Thyroid gland (tissue), 4 donors: ENCODE results near the gene ITM2C. TPM values are rescaled to one million over a fixed set of nuclear protein-coding genes. Genes with fewer than 3 reads are reported as not detected.

Source experiments
- DNase-seq, 2 donors: peaks; one replicate each; pipeline ENCODE4 v3.0.0-alpha.2; 2019
- H3K27ac ChIP-seq, 3 donors: fragments of 200-600 bp; sonication (generic); 1 replicate in 2 of 3; 2 replicates in 1 of 3; pipeline ENCODE4 v1.5.1; 2016 to 2019; ENCODE audit warnings: mild to moderate bottlenecking in 1 of 3, moderate library complexity in 1 of 3
- H3K27me3 ChIP-seq: fragments of 200-600 bp; sonication (generic); one replicate; pipeline ENCODE4 v1.5.1; 2019
- H3K36me3 ChIP-seq, 2 donors: fragments of 200-600 bp; sonication (generic); one replicate each; pipeline ENCODE4 v1.5.1; 2016 to 2019
- H3K4me1 ChIP-seq, 2 donors: fragments of 200-600 bp; sonication (generic); one replicate each; pipeline ENCODE4 v1.5.1; 2017 to 2019
- H3K4me3 ChIP-seq, 3 donors: fragments of 200-600 bp; sonication (generic); replicated peaks in 1 of 3; 1 replicate in 2 of 3; 2 replicates in 1 of 3; pipeline ENCODE4 v1.5.1; 2016; ENCODE audit warnings: mild to moderate bottlenecking in 1 of 3
- H3K9me3 ChIP-seq: fragments of 200-600 bp; sonication (generic); one replicate; pipeline ENCODE4 v1.5.1; 2017
- POLR2A ChIP-seq, 2 donors: fragments of 450-650 bp; IDR thresholded peaks; one replicate each; pipeline ENCODE4 v1.6.1; 2017; ENCODE audit warnings: antibody characterized with exemption in 2 of 2, mild to moderate bottlenecking in 2 of 2, moderate library complexity in 1 of 2
- whole genome bisulfite sequencing, 2 donors: methylation state at CpG; one replicate each; pipeline ENCODE4 v1.1.5; 2017; 5-methylcytosine and 5-hydroxymethylcytosine counted together
- intact Hi-C: fragments of 100-400 bp; cut with DNase I; formaldehyde crosslinking; loops from one replicate; pipeline ENCODE4 v1.15.1; 2023
- total RNA-seq, 4 donors: library from RNA; depleted of rRNA; stranded (reverse); fragments of >200 nt; gene quantifications; one replicate each; pipeline ENCODE4 v1.2.3, GENCODE V29; 2016
- TF ChIP-seq, protein P1 (sequence below), 6 experiments: fragments of 200-600 bp in 3 of 6; fragments of 450-650 bp in 3 of 6; sonication (generic) in 3 of 6; IDR thresholded peaks; one replicate each; pipeline ENCODE4 v1.5.1; 2016 to 2019; ENCODE audit warnings: antibody characterized with exemption in 6 of 6, mild to moderate bottlenecking in 2 of 6, inconsistent platforms in 1 of 6, moderate library complexity in 1 of 6

ITM2C gene
- total RNA-seq, 4 donors from 2014 or later = 29.2 to 54.0 (median 45.4) TPM

DNA sequence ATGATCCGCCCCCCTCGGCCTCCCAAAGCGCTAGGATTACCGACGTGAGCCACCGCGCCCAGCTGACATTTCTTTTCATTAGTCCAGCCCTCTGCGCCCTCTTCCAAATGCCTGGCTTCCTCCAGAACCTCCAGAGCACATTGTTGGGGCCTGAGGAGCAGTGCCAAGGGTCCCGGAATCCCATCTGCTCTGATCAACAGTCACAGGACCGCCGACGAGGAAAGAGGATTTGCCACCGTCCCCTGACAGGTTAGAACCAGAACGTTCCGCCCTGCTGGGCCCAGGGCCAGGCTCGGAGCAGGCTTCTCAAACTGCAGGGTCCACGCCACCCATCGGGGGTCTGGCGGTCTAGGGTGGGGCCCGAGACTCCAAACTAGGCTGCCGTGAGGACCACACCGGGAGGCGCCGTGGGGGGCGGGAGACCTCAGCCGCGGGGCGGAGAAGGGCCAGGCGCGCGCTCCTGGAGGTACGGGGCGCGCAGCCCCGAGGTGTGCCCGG is 36.9 kb upstream of the ITM2C start:
- TF ChIP-seq, protein P1, sequence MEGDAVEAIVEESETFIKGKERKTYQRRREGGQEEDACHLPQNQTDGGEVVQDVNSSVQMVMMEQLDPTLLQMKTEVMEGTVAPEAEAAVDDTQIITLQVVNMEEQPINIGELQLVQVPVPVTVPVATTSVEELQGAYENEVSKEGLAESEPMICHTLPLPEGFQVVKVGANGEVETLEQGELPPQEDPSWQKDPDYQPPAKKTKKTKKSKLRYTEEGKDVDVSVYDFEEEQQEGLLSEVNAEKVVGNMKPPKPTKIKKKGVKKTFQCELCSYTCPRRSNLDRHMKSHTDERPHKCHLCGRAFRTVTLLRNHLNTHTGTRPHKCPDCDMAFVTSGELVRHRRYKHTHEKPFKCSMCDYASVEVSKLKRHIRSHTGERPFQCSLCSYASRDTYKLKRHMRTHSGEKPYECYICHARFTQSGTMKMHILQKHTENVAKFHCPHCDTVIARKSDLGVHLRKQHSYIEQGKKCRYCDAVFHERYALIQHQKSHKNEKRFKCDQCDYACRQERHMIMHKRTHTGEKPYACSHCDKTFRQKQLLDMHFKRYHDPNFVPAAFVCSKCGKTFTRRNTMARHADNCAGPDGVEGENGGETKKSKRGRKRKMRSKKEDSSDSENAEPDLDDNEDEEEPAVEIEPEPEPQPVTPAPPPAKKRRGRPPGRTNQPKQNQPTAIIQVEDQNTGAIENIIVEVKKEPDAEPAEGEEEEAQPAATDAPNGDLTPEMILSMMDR (IDR thresholded peaks at IDR 0.05) = no peak
- no peak for TF ChIP-seq POLR2A (IDR thresholded peaks at IDR 0.05)
- H3K36me3 ChIP-seq = no peaks in the 10 kb centered on the region
- peak in 1 of 2 donors; percentile 10 for DNase-seq
- no peaks in the 10 kb centered on the region for H3K9me3 ChIP-seq
- H3K27me3 ChIP-seq = peaks cover 5% of the 10 kb centered on the region
- H3K27ac ChIP-seq = no peak overlapping the region
- H3K4me1 ChIP-seq = peaks cover 9 to 17% of the 10 kb centered on the region in 2 donors
- 47 to 55% methylated on average over 17 to 20 of the region's 36 CpGs for WGBS, 2 donors
- intact Hi-C loops = loop anchor here (2.0 kb wide), 1 partner anchor 161 kb away; no protein-coding TSS in a partner anchor
- peak overlapping the region in 1 of 3 donors; percentile 23 for H3K4me3 ChIP-seq

DNA sequence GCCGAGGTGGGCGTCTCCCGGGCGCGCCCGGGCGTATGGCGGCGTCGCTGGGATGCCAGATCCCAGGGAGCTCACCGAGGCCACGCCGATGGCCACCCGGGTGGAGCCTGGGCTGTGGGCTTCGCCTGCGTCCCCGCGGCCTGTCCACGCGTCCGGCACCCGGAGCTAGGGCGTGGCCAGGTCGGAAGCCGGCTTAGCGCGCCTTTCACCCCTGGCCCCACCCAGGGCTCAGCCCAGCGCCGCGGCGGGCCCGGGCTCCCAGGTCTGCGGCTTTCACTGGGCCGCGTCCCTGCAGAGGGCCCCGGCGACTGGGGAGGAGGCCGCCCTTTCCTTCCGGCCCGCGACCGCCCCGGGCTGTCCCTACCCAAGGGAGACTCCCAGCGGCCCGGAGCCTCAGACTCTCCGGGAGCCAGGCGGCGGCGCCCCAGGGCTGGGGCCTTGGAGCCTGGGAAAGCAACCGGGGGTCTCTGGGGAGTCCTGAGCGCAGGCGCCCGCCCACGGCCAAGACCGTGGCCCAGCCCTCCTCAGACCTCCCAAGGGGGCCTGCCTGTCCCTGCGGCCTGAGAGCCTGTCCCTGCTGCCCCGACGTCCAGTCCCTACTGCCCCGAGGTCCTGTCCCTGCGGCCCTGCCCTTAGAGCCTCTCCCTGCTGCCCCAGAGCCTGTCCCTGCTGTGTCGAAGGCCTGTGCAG is 36.3 kb upstream of the ITM2C start:
- Histone ChIP-seq H3K4me3 (peak overlapping the region in 1 of 3 donors; percentile 23), H3K27ac (no peak overlapping the region), H3K4me1 (peaks cover 9 to 17% of the 10 kb centered on the region in 2 donors), H3K36me3 (no peaks in the 10 kb centered on the region), H3K9me3 (no peaks in the 10 kb centered on the region), H3K27me3 (peaks cover 5% of the 10 kb centered on the region)
- TF ChIP-seq, protein P1 (IDR thresholded peaks at IDR 0.05) = no peak
- no peak for TF ChIP-seq POLR2A (IDR thresholded peaks at IDR 0.05)
- intact Hi-C loops = no loop called here
- 28 to 53% methylated on average over 5 to 13 of the region's 61 CpGs for WGBS, 2 donors
- no peak for DNase-seq

DNA sequence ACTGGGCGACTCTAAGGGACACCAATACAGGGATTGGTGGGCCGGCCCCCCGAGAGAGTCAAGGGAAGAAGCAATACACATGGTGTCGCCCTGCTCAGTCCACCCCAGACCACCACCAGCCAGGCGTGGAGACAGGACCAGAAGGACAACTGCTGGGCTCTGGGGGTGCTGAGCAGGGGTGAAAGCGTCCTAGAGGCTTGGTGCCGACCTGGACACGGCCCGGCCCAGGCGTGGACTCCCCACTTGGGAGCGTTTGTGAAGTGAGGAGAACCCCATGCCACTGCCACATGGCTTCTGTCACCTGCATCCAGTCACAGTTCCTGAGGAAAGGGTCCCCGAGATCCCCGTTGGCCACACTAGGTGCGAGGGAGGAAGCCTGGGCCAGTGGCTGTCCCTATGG is 35.4 kb upstream of the ITM2C start:
- no peaks in the 10 kb centered on the region for H3K36me3 ChIP-seq
- peaks cover 9 to 15% of the 10 kb centered on the region in 2 donors for H3K4me1 ChIP-seq
- no peak overlapping the region for H3K27ac ChIP-seq
- no peak for TF ChIP-seq POLR2A (IDR thresholded peaks at IDR 0.05)
- no peaks in the 10 kb centered on the region for H3K9me3 ChIP-seq
- DNase-seq = no peak
- H3K27me3 ChIP-seq = peaks cover 5% of the 10 kb centered on the region
- intact Hi-C loops = no loop called here
- no peak overlapping the region for H3K4me3 ChIP-seq
- 85 to 97% methylated on average over 4 to 14 of the region's 14 CpGs for WGBS, 2 donors

DNA sequence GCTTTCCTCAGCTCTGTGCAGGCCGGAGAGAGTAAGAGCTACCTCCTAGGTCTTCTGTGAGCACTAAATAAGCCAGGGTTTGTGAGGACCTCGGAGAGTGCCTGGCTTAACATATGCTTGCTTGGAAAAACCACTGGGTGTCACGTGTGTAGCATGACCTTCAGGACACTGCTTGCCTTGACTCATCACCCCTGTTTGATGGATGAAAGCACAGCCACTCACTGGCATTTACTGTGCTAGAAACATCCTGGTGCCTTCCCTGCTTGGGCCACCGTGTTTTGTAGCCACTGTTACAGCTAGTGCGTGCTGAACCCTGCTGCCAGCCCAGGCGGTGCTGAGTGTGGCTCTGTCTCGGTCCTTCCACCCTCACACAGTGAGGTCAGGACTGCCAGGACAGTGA is 34.8 kb upstream of the ITM2C start:
- Histone ChIP-seq H3K4me1 (peaks cover 9% of the 10 kb centered on the region in 2 donors), H3K4me3 (no peak overlapping the region), H3K9me3 (no peaks in the 10 kb centered on the region), H3K27me3 (peaks cover 5% of the 10 kb centered on the region), H3K36me3 (no peaks in the 10 kb centered on the region), H3K27ac (no peak overlapping the region)
- intact Hi-C loops = no loop called here
- DNase-seq = no peak
- 87 to 89% methylated on average over 7 of the region's 7 CpGs for WGBS, 2 donors
- TF ChIP-seq, protein P1 (IDR thresholded peaks at IDR 0.05) = no peak
- TF ChIP-seq POLR2A (IDR thresholded peaks at IDR 0.05) = no peak

DNA sequence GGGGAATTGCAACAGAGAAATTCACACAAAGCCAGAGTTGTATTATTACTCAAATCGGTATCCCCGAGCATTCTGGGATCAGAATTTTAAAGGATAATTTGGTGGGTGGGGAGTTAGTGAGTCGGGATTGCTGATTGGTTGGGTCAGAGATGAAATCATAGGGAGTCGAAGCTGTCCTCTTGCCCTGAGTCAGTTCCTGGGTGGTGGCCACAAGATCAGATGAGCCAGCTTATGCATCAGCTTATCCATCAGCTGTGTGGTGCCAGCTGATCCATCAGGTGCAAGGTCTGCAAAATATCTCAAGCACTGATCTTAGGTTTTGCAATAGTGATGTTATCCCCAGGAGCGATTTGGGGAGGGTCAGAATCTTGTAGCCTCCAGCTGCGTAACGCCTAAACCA is 34.3 kb upstream of the ITM2C start:
- intact Hi-C loops = no loop called here
- H3K9me3 ChIP-seq = no peaks in the 10 kb centered on the region
- H3K4me3 ChIP-seq = no peak overlapping the region
- 86 to 87% methylated on average over 7 of the region's 7 CpGs for WGBS, 2 donors
- H3K4me1 ChIP-seq = peaks cover 9% of the 10 kb centered on the region in 2 donors
- no peak for DNase-seq
- peaks cover 5% of the 10 kb centered on the region for H3K27me3 ChIP-seq
- no peak overlapping the region for H3K27ac ChIP-seq
- no peak for TF ChIP-seq POLR2A (IDR thresholded peaks at IDR 0.05)
- TF ChIP-seq, protein P1 (IDR thresholded peaks at IDR 0.05) = no peak
- H3K36me3 ChIP-seq = no peaks in the 10 kb centered on the region
